ENCODE measurements around the gene NUTM2B.
"Not testable (repeated sequence)": the region's sequence is repeated elsewhere in the genome, so short reads cannot be mapped to it uniquely, and the experiment has no call there.

Gene NUTM2B, protein sequence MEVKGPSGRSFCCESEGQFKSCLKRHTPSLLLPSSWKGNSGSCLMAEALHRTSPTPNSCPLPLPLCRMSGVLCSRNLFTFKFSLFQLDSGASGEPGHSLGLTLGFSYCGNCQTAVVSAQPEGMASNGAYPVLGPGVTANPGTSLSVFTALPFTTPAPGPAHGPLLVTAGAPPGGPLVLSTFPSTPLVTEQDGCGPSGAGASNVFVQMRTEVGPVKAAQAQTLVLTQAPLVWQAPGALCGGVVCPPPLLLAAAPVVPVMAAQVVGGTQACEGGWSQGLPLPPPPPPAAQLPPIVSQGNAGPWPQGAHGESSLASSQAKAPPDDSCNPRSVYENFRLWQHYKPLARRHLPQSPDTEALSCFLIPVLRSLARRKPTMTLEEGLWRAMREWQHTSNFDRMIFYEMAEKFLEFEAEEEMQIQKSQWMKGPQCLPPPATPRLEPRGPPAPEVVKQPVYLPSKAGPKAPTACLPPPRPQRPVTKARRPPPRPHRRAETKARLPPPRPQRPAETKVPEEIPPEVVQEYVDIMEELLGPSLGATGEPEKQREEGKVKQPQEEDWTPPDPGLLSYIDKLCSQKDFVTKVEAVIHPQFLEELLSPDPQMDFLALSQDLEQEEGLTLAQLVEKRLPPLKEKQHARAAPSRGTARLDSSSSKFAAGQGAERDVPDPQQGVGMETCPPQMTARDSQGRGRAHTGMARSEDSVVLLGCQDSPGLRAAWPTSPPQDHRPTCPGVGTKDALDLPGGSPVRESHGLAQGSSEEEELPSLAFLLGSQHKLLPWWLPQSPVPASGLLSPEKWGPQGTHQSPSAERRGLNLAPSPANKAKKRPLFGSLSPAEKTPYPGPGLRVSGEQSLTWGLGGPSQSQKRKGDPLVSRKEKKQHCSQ

DNA sequence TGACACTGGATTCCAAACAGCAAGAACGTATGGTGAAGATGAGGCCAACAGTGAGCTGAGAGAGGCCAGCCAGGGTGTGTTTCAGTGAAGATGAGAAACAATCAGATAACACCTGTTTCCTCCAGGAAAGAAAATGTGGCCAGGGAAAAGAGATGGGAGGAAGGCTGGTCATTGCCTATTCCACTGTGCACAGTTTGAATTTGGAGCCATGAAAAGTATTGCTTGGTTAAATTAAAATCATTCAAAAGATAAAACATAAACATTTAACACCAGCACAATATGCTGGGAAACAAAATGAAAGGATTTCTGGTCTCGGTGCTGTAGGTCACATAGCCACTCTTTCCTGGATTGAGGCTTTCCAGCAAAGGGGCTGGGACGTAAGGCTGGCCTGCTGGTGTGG, at the start of gene NUTM2B:
TSS of gene NUTM2B (plus strand) at position 301 of the 400 bp plus-strand sequence. CDS start 383 bp downstream, outside the sequence.
- not testable (repeated sequence) for DNase-seq

DNA sequence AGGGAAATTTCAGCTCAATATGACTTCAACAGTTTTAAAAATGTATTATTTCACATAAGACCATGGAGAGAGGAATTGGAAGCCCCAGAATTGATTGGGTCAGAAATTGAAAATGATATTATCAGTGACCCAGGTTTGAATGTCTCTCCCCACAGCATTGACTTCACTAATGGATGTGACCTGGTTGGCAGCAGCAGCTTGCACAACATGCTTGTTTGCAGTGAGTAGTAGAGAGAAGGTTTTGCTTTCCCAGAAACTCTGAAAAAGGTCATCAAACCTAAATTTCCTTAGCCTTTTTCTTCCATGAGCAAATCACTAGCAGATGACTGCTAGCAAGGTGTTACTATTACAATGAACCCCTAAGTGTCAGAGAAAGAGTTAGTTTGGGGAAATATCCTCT, 39.7 kb upstream of the NUTM2B start:
- DNase-seq: not testable (repeated sequence)

DNA sequence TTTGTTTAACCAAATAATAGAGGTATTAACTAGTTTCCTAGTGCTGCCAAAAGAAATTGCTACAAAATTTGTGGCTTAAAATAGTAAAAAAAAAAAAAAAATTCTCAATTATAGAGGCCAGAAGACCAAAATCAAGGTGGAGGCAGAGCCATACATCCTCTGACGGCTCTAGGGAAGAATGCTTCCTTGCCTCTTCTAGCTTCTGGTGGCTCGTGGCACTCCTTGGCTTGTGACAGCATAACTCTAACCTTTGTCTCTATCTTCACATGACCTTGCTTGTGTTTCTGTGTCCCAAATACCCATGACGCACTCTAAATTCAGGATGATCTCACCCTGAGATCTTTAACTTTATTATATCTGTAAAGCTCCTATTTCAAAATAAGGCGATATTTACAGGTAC, 38.3 kb upstream of the NUTM2B start:
- DNase-seq: not testable (repeated sequence)

DNA sequence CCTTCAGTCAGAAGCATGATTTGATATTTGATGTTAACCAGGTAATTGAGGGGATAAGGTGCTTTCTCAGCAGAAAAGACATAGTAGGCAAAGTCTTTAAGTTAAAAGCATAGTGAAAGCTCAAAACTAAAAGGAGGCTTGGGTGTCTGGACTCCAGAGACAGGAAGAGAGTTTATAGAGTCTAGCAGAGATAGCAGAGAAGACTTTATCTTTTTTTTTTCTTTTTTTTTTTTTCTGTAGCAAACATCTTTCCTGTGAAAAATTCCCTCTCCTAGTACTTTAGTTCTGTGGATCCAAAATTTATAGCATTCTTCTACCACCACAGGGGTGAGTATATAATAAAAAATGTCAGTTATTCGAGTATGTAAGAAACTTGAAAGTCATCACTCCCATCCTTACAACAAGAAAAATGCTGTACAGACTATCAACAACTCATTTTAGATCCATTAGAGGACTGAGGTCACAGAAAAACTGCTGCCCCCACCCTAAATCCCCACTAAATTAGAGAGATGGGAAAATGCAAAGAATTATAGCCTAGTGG, 33.7 kb upstream of the NUTM2B start:
- not testable (repeated sequence) for DNase-seq

DNA sequence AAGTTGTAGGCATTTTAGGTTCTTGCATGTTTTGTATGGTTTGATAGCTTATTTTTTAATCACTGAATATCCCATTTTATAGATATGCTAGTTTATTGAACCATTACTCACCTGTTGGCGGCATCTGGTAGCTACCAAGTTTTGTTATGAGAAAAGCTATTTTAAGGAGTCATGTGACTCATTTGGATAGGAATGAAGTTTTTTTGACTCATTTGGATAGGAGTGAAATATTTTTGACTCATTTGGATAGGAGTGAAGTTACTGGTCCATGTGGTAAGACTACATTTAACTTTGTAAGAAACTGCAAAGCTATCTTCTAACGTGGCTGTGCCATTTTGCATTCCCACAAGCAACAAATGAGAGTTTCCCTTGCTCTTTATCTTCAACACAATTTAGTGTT, 28.1 kb upstream of the NUTM2B start:
- not testable (repeated sequence) for DNase-seq

DNA sequence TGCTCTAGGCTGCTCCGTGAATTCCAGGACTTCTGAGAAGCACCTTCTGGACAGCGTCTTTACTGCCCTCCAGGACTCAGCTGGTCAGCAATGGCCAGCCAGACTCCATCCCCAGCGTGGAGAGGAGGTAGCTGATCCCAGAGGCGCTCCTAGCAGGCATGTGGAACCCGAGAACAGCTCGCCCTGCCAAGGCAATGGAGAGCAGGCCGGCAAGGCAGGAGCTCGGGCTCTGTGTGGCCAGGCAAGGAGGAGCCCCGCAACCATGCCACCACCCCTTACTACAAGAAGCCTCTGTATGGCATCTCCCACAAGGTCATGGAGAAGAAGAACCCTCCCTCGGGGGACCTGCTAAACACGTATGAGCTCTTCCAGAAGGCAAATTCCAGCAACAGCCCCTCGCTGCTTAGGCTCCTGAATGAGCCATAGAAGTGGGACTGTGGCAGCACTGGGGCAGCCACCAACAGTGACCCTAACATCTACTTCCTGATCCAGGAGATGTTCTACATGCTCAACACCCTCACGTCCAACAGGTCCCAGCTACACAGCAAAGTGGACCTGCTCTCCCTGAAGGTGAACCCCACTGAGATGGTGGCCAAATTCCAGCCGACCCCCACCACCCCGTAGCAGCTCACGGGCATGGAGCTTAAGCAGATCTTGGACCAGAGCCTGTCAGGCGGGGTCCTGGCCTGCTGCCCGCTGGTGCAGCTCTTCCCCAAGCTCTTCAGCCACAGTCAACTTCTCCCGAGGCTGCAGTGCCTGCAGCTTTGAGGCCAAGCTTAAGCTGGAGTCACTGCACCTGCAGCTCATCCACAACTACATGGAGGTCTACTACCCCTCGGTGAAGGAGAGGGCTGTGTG, 19.8 kb upstream of the NUTM2B start:
- DNase-seq: not testable (repeated sequence)

DNA sequence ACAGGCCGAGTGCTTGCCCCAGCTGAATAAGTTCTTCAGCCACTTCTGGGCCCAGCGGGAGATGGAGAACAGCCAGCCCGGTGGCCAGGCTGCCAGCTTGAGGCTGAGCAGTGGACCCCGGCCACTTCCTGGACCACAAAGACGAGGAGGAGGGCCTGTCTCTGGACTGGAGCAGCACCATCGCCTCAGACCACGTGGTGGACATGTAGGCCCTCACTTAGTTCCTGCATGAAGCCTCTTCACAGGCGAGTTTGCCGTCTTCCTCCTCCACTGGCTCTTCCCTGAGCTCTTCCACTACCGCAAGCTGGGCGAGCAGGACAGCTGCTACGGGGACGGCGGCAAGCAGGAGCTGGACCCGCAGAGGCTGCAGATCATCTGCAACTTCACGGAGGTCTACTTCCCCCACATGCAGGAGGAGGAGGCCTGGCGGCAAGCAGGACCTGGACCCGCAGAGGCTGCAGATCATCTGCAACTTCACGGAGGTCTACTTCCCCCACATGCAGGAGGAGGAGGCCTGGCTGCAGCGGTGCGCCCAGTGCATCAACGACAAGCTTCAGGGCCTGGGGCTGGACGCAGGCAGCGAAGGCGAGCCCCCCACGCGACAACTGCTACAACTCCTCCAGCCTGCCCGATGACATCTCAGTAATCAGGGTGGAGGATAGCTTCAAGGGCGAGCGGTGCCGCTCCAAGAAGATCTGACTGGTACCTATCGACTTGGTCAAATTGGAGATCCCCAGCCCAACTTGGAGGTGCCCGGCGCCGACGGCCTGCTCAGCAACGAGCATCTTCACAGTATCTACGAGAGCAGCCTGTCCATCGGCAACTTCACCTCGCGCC, 18.9 kb upstream of the NUTM2B start:
- DNase-seq: not testable (repeated sequence)

DNA sequence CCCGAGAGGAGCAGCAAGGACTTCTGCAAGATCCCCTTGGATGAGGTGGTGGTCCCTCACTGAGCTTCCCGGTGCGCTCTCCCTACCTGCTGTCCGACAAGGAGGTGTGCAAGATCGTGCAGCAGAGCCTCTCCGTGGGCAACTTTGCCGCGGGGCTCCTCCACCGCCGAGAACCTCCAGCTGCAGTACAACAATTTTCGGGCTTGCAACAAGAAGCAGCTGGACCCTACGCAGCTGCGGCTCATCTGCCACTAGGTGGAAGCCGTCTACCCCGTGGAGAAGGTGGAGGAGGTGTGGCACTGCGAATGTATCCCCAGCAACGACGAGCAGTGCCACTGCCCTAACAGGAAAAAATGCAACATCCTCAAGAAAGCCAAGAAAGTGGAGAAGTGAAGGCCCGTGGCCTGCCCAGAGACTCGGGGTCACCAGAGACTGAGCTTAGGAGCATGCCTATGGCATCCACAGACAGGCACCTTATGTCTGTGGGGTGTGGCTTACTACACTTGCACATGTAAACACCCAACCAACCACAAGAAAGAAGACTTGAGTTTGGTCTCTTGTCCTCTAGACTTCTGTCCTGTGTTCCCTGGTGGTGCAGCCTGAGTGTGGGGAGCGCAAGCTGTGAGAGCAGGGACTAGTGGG, 17.9 kb upstream of the NUTM2B start:
- peak; percentile 78 for DNase-seq

DNA sequence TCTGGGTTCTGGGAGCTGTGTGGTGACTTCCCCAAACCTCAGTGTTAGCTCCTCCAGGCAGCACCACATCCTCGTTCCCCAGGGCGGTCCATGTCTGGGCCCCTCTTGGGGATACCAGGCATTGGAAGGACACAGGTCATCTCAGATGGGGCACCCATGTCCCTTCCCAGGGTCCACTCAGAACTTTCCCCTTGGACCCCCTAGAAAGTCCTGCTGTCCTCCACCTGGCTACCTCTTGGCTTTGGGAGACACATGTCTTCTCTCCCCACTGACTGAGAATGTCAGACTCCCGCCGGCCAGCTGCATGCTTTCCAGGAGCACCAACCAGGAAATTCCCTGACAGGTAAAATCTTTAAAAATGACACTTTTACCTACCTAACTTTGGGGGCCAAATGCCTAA, 16.4 kb upstream of the NUTM2B start:
- not testable (repeated sequence) for DNase-seq

DNA sequence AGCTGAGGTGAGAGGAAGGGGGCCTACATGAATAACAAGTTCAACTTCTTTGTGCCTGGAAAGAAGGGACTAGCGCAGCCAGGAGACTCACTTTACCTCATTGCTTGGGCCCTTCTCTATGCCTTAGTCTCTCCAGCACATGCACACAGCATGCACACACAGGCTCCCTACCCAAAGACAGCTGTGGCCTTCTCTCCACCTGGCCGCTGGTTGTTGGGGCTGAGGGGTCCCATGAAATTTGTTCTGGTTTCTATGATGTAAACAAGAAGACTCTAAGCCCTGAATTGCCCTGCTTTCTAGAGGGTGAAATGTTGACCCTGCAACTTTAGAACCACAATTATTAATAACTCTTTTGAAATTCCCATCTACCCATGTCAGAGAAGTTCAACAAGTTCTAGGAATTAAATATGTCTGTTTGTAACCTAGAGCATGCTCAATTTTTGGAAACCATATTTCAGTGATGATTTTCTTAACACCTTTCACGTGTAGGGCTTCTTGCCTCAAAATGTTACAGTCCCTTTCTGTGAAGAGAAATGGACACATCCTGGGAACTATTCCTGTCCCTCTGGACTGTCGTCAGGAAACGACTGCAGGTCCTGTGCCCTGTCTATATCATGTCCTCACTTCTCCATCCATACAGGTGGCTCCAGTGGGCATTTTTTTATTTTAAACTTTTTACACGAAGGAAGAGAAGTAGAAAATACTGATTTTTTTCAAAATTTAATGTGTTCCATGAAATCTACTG, 15.4 kb upstream of the NUTM2B start:
- DNase-seq: not testable (repeated sequence)

DNA sequence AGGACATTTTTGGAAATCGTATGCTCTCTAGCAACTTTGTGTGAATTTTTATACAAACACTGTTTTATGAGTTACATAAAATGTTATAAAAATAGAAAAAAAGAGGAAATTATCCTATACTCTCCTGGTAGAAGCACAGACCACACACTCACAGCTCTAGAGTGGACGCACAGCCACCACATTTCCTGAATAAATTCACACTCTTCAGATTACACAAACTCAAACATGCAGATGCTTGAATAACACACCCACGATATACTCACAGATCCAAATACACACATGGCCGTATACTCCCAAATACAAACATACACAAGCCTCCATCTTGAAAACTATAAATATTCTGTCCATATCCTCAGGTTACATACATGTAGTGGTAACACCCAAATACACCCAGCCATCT, 14.2 kb upstream of the NUTM2B start:
- not testable (repeated sequence) for DNase-seq

DNA sequence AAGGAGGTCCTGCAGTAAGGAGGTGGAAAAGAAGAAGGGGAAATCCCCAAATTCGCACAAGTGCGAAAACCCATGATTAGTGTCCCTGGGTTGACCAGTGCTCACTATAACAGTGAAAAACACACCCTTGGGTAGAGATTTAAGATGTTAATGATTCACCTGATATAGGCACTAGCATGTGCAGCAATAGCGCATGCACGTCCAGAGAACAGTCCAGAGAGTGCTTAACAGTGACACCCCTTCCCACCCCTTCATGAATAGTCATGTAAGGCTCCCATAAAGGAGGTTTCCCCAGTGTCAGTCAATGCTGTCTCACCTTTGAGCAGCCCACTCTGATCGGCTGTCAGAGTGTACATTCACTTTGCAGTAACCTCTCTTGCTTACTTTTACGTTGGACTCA, 6.4 kb upstream of the NUTM2B start:
- not testable (repeated sequence) for DNase-seq

DNA sequence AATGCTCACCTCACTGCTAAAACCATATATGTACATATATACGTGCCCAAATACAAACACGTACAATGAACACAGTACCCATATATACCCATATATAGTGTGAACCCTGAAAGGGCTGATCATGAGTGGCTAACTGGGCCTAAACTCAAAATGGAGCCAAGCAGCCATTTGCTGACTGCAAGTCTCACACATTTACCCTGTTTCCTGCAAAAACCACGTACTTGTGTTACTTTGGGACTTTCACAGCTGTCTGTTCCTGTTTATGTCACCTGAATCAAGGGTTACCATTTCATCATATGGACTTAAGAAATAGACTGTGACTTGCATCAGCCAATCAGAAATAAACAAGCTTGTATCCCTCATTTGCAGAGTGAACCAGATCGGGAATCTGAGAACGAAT, 5.9 kb upstream of the NUTM2B start:
- not testable (repeated sequence) for DNase-seq

DNA sequence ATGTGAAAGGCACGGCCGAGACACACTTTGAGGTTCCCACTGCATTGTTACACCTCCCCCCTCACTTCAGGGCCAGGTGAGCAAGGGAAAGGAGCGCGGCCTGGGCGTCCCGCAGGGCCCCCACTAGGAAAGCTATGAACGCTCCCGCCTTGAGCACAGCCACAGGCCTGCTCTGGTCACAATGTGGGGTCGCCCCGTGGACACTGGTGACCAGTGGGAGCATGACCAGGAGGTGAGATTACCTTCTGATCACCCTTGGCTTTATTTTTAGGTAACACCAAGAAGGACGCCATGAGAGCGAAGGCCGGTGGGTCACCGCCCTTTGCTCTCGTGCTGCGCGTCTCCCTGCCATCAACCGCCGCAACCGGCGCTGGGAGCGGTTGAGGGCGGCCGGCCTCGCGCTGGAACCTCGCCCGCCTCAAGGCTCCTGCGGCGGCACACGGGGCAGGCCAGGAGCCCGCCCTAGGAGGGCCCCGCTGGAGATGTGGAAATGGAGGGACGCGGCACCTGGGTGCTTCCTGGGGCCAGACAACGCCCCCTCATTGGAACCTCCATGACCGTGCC, 2.6 kb upstream of the NUTM2B start:
- DNase-seq: not testable (repeated sequence)

DNA sequence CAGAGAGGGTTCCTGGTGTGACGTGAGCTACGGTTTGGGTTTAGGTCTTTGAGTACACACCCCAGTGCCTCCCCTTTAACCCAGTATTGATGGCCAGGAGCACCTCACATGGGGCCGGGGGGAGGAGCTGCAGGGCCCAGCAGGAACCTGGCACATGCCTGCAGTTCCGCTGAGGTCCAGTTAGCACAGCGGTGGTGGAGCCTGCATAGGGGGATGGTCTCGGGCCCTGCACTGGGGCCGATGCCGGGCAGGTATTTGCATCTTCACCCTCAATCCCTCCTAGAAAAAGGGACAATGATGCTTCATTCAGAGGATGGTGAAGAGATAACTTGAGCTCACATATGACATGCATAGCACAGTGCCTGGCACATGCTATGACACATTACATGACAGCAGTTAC, 4.0 kb downstream of the NUTM2B start:
- not testable (repeated sequence) for DNase-seq

DNA sequence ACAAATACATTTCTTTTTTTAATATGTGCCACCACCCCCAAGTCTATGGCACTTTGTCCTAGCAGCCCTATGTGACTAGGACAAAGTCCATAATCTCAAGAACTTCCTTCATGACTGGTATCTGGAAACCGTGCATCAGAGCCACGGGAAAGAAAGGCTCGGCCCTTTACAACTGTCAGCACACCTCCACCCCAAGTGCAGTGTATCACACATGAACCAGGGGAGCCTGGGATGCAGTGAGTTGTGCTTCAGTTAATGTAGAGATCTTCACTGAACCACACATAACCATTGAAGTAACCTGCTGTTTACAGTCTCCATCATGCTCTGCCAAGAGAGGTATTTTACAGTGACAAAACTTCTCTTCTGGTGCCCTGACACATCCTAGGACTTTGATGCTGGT, 11.9 kb downstream of the NUTM2B start:
- not testable (repeated sequence) for DNase-seq

DNA sequence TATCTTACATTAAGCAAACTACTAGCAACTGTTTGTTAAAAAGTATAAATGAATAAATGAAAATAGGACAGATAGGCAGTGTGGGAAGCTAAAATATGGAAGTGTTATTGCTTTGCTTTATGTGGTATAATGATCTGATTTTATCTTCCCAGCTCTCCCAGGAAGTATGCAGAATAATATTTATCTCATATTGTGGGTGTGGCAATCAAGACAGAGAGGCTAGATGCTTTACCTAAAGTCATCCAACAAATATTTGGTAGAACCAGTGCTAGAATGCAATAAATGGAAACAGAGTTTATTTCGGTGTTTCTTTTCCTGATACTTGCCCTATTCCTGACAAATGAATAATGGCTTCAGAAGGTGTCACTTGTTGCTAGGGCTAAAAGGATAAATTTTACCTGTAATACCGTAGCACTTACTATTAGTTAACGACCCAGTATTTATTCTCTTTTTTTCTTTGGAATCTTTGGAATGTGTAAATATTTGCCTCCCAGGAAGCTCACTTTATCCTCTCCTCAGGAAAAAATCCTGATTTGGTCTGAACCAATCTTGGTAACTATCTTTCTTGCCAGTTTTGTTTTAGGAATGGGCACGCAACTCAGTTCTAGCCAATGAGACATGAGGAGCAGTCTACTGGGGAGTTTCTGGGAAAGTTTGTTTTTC, 14.0 kb downstream of the NUTM2B start:
- not testable (repeated sequence) for DNase-seq

DNA sequence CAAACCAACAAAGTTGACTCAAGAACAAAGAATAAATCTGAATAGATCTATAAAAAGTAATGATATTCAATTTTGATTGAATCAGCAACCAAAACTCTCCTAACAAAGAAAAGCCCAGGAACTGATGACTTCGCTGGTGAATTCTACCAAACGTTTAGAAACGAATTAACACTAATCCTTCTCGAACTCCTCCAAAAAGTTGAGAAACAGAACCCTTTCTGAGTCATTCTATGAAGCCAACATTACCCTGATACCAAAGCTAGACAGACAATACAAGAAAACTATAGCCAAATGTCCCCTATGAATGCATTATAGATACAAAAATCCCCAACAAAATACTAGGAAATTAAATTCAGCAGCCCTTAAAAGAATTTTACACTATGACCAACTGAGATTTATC, 17.0 kb downstream of the NUTM2B start:
- DNase-seq: not testable (repeated sequence)

DNA sequence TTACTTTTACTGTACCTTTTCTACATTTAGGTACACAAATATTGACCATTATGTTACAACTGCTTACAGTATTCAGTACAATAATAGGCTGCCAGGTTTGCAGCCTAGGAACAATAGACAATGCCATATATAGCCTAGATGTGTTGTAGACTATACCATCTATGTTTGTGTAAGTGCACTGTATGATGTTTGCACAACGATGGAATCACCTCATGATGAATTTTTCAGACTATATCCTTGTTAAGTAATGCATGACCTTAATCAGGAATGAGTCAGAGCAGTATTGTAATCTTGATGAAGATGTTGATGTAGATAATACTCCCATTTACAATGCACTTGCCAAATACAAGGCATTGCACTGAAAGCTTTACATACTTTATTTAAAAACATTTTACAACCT, 23.6 kb downstream of the NUTM2B start:
- not testable (repeated sequence) for DNase-seq

All from activated effector memory CD4-positive, alpha-beta T cell treated with anti-CD3 and anti-CD28 coated beads, Interleukin-2, amount 50 U/mL, for 16 hours (primary cell).